ENCODE measurements around the gene DAND5. TPM values are rescaled to one million over a fixed set of nuclear protein-coding genes. Genes with fewer than 3 reads are reported as not detected.

The DAND5 gene
- total and polyA plus RNA-seq, 2 of the 13 experiments (the other 11 are each of a cell fraction or from before 2014, with no cell fraction given), result 0.04 TPM; not detected in 1

GRCh38 chr19:12992729-12993128 is 23.4 kb downstream of the DAND5 start:
- Histone ChIP-seq H3K9ac (ENCODE audit: insufficient read depth, low read depth, low read length) (no peak overlapping the region), H3K36me3 (replicated peaks in 1 of 2; ENCODE audit: control insufficient read depth in 1 of 2, insufficient read depth in 2 of 2, low read length in 2 of 2) (no peaks in the 10 kb centered on the region), H3K27me3 (ENCODE audit: control insufficient read depth in 1 of 2, insufficient read depth in 2 of 2, low read length in 2 of 2) (no peaks in the 10 kb centered on the region), H3K4me2 (ENCODE audit: low read depth, low read length) (no peak overlapping the region), H4K20me1 (ENCODE audit: insufficient read depth, low read length) (peaks cover 3% of the 10 kb centered on the region; the same call in 1 of the 2 replicates), H3K4me3 (replicated peaks in 1 of 3; ENCODE audit: insufficient read depth in 1 of 3, low read depth in 2 of 3, low read length in 3 of 3) (no peak overlapping the region), H3K79me2 (ENCODE audit: insufficient read depth, low read length) (peaks cover 12% of the 10 kb centered on the region), H3K4me1 (ENCODE audit: insufficient read depth, low read length) (peaks cover 33% of the 10 kb centered on the region), H2AFZ (ENCODE audit: low read length) (no peak overlapping the region), H3K9me3 (ENCODE audit: low read length) (no peaks in the 10 kb centered on the region), H3K27ac (ENCODE audit: extremely low read length, insufficient read depth, low read length) (no peak overlapping the region)
- ChIA-PET CTCF (ENCODE audit: low intra/inter-chr PET ratio, low total read pairs) (no interaction called here), POLR2A (interaction anchor here (1.3 kb wide), 1 partner anchor 61 kb away, joined by 3 read pairs; no protein-coding TSS in a partner anchor)
- ATAC-seq (no peak), DNase-seq (ENCODE audit: low spot score) (no peak), FAIRE-seq (no peak)
- intact Hi-C loops (cut with micrococcal nuclease; ENCODE audit: unreplicated experiment), result no loop called here
- BruUV-seq (replicated peaks), result no TSS peak
- WGBS (ENCODE audit: low lambda C conversion rate), result 89% methylated on average over 11 of the region's 11 CpGs
- in situ Hi-C loops (cut with HindIII; ENCODE audit: extremely low pct_ligation_motif_present, low pct_unique_long_range_greater_than_20kb), result no loop called here
- no peak for TF ChIP-seq PHF5A (CRISPR knock-in tag; IDR thresholded peaks at IDR 0.05; ENCODE audit: low read depth, unreplicated experiment)
- TF ChIP-seq, protein P1, sequence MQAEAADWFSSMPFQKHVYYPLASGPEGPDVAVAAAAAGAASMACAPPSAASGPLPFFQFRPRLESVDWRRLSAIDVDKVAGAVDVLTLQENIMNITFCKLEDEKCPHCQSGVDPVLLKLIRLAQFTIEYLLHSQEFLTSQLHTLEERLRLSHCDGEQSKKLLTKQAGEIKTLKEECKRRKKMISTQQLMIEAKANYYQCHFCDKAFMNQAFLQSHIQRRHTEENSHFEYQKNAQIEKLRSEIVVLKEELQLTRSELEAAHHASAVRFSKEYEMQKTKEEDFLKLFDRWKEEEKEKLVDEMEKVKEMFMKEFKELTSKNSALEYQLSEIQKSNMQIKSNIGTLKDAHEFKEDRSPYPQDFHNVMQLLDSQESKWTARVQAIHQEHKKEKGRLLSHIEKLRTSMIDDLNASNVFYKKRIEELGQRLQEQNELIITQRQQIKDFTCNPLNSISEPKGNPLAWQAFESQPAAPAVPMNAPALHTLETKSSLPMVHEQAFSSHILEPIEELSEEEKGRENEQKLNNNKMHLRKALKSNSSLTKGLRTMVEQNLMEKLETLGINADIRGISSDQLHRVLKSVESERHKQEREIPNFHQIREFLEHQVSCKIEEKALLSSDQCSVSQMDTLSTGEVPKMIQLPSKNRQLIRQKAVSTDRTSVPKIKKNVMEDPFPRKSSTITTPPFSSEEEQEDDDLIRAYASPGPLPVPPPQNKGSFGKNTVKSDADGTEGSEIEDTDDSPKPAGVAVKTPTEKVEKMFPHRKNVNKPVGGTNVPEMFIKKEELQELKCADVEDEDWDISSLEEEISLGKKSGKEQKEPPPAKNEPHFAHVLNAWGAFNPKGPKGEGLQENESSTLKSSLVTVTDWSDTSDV (CRISPR knock-in tag; IDR thresholded peaks at IDR 0.05), result no peak
- TF ChIP-seq FOXO1 (CRISPR knock-in tag; IDR thresholded peaks at IDR 0.05), result no peak
- no peak for TF ChIP-seq POLR2G (IDR thresholded peaks at IDR 0.05; ENCODE audit: low read depth, low read length)
- no peak for TF ChIP-seq POLR2A (IDR thresholded peaks at IDR 0.05; ENCODE audit: insufficient read depth in 1 of 2, low read depth in 2 of 2, low read length in 2 of 2)
- TF ChIP-seq ZNF124 (CRISPR knock-in tag; IDR thresholded peaks at IDR 0.05), result no peak
- no peak for TF ChIP-seq ZNF674 (CRISPR knock-in tag; IDR thresholded peaks at IDR 0.05; ENCODE audit: low read depth)

Data from HepG2 (cell line).